Testis (tissue), 3 donors: ENCODE measurements around the gene TMEM87B. TPM values are rescaled to one million over a fixed set of nuclear protein-coding genes. Genes with fewer than 3 reads are reported as not detected.

Source experiments
- DNase-seq: peaks from one replicate; pipeline ENCODE4 v3.0.0-alpha.2; 2019
- H3K27ac ChIP-seq, 2 donors: fragments of 200-600 bp; sonication (generic); one replicate each; pipeline ENCODE4 v1.5.1; 2019
- H3K27me3 ChIP-seq: fragments of 200-600 bp; sonication (generic); one replicate; pipeline ENCODE4 v1.5.1; 2019
- H3K36me3 ChIP-seq: fragments of 200-600 bp; sonication (generic); one replicate; pipeline ENCODE4 v1.5.1; 2017; ENCODE audit warnings: low read depth; ENCODE audit errors: missing control alignments
- H3K4me1 ChIP-seq: fragments of 200-600 bp; sonication (generic); one replicate; pipeline ENCODE4 v1.5.1; 2019
- H3K4me3 ChIP-seq, 2 donors: fragments of 200-600 bp; sonication (generic); one replicate each; pipeline ENCODE4 v1.5.1; 2017 to 2019
- H3K9me3 ChIP-seq: fragments of 200-600 bp; sonication (generic); one replicate; pipeline ENCODE4 v1.5.1; 2017
- CTCF ChIP-seq, 3 experiments: fragments of 450-650 bp in 2 of 3; fragments of 200-600 bp in 1 of 3; sonication (generic) in 1 of 3; IDR thresholded peaks; one replicate each; pipeline ENCODE4 v1.5.1; 2016 to 2019; ENCODE audit warnings: antibody characterized with exemption in 3 of 3, mild to moderate bottlenecking in 2 of 3, moderate library complexity in 1 of 3
- POLR2A ChIP-seq: fragments of 450-650 bp; IDR thresholded peaks from one replicate; pipeline ENCODE4 v1.6.1; 2017; ENCODE audit warnings: antibody characterized with exemption, mild to moderate bottlenecking, moderate library complexity
- WGBS, 2 donors: methylation state at CpG; one replicate each; pipeline ENCODE4 v1.1.5; 2018; 5-methylcytosine and 5-hydroxymethylcytosine counted together
- intact Hi-C: fragments of 100-400 bp; cut with DNase I; formaldehyde crosslinking; loops from one replicate; pipeline ENCODE4 v1.15.1; 2023; ENCODE audit warnings: low total_unique reads
- polyA plus RNA-seq: library from polyadenylated mRNA; stranded (reverse); fragments of 350-450 nt; fragmentation: Illumina TruSeq; extraction: RNeasy Lipid Tissue Mini Kit (QIAGEN cat#74804); gene quantifications from one replicate; pipeline ENCODE4 v1.2.3, GENCODE V29; 2014; ENCODE audit warnings: low read depth, low replicate concordance; ENCODE audit not compliant: insufficient read depth
- total RNA-seq, 2 donors: library from RNA; depleted of rRNA; stranded (reverse); fragments of >200 nt; gene quantifications; one replicate each; pipeline ENCODE4 v1.2.3, GENCODE V29; 2016

Gene TMEM87B
- total and polyA plus RNA-seq, 3 donors from 2014 or later, result 12.9 to 22.6 (median 13.2) TPM

GRCh38 chr2:112160283-112161250, 105.5 kb downstream of the TMEM87B start:
- WGBS, 2 donors, result 67 to 82% methylated on average over 33 to 52 of the region's 52 CpGs
- Histone ChIP-seq H3K27ac (no peak overlapping the region), H3K27me3 (no peaks in the 10 kb centered on the region), H3K9me3 (no peaks in the 10 kb centered on the region), H3K36me3 (no peaks in the 10 kb centered on the region), H3K4me1 (no peaks in the 10 kb centered on the region), H3K4me3 (no peak overlapping the region)
- intact Hi-C loops, result no loop called here
- TF ChIP-seq POLR2A, result no peak
- TF ChIP-seq CTCF (IDR thresholded peaks at IDR 0.05), result no peak
- no peak for DNase-seq

- no peak for DNase-seq
- Histone ChIP-seq H3K27me3 (no peaks in the 10 kb centered on the region), H3K4me3 (no peak overlapping the region), H3K36me3 (no peaks in the 10 kb centered on the region), H3K27ac (no peak overlapping the region), H3K4me1 (no peaks in the 10 kb centered on the region), H3K9me3 (no peaks in the 10 kb centered on the region)
- 87 to 90% methylated on average over 7 to 9 of the region's 9 CpGs for WGBS, 2 donors
- intact Hi-C loops, result no loop called here
- TF ChIP-seq POLR2A, result no peak
- TF ChIP-seq CTCF (IDR thresholded peaks at IDR 0.05), result no peak
Observed at GRCh38 chr2:112161431-112162145, 106.5 kb downstream of the TMEM87B start.

- intact Hi-C loops, result no loop called here
- WGBS, 2 donors, result 95% methylated on average over 6 of the region's 6 CpGs
Observed at GRCh38 chr2:112162341-112162740, 107.3 kb downstream of the TMEM87B start.

GRCh38 chr2:112162956-112163355, 107.9 kb downstream of the TMEM87B start:
- no peaks in the 10 kb centered on the region for H3K4me1 ChIP-seq
- 86 to 90% methylated on average over 9 to 11 of the region's 11 CpGs for WGBS, 2 donors
- TF ChIP-seq POLR2A (no peak), CTCF (IDR thresholded peaks at IDR 0.05) (no peak)
- H3K9me3 ChIP-seq, result no peaks in the 10 kb centered on the region
- no peak overlapping the region for H3K4me3 ChIP-seq
- H3K27me3 ChIP-seq, result no peaks in the 10 kb centered on the region
- no peaks in the 10 kb centered on the region for H3K36me3 ChIP-seq
- H3K27ac ChIP-seq, result no peak overlapping the region
- intact Hi-C loops, result no loop called here
- DNase-seq, result no peak

More at GRCh38 chr2:112162341-112162740, 107.3 kb downstream of the TMEM87B start:
- no peak overlapping the region for H3K27ac ChIP-seq
- no peak overlapping the region for H3K4me3 ChIP-seq
- H3K27me3 ChIP-seq, result no peaks in the 10 kb centered on the region
- no peaks in the 10 kb centered on the region for H3K36me3 ChIP-seq
- TF ChIP-seq POLR2A (no peak), CTCF (IDR thresholded peaks at IDR 0.05) (no peak)
- no peaks in the 10 kb centered on the region for H3K4me1 ChIP-seq
- DNase-seq, result no peak
- no peaks in the 10 kb centered on the region for H3K9me3 ChIP-seq
